Endothelial cell of umbilical vein (primary cell): ENCODE results near the gene NR6A1.

ENCODE experiments used
- CTCF ChIP-seq, 2 donors: IDR thresholded peaks; 1 replicate in 1 of 2; 2 replicates in 1 of 2; pipeline ENCODE4 v1.5.1; 2011; ENCODE audit warnings: low read length in 2 of 2, mild to moderate bottlenecking in 2 of 2, moderate library complexity in 2 of 2, control low read depth in 1 of 2, inconsistent platforms in 1 of 2, low read depth in 1 of 2; ENCODE audit not compliant: insufficient read depth in 1 of 2; ENCODE audit errors: extremely low read depth in 1 of 2
- MYC ChIP-seq: IDR thresholded peaks from one replicate; pipeline ENCODE4 v1.6.1; 2011; ENCODE audit warnings: mild to moderate bottlenecking, low read depth, low read length

GRCh38 chr9:124477648-124478285, 293.3 kb downstream of the NR6A1 start:
- TF ChIP-seq MYC = no peak
- TF ChIP-seq CTCF (IDR thresholded peaks at IDR 0.05; ENCODE audit: extremely low read depth in 1 of 2, insufficient read depth in 1 of 2, low read depth in 1 of 2, low read length in 2 of 2) = no peak
